AML-193 (cell line): Measurements from ENCODE around the gene CELF2.
"Not testable (repeated sequence)": the region's sequence is repeated elsewhere in the genome, so short reads cannot be mapped to it uniquely, and the experiment has no call there.

Source experiments
- DNase-seq, 2 experiments: peaks; one replicate each; lab custom pipeline; 2025; lab: John Stamatoyannopoulos, UW

CELF2 gene

DNA sequence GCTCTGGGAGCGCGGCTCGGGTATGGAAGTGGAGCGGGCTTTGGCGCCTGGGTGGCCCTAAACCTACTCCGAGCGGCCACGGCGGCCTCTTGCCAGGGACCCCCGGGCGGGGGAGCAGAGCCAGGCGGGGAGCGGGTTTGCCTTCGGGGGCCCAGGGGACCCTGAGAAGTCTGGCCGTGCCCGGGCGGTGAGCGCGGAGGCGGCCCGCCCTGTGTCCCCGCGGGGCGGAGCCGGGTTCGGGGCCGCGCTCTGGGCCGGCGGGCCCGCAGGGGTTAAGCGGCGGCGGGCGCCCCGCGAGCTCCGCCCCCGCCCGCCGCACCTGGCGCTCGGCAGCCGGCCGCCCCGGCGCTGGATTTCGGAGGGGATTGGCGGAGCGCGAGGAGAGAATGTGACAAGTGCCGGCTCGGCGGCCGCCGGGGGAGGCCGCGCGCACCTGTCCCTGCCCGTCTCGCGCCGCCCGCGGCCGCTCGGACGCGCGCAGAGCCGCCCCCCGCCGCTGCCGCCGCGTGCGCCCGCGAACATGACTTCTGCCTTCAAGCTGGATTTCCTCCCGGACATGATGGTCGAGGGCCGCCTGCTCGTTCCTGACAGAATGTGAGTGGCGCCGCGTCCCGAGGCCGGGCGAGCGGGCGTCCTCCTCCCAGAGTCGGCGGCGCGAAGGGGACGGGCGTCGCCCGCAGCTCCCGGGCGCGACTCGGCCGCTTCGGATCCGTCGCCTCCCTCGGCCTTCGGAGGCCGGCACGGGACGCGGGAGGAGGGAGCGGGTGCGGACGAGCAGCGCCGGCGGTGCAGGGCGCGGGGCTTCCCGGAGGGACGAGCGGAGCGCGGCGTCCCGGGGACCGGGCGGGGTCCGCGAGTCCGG, at the start of gene CELF2:
Gene CELF2, plus strand, starts transcription at position 303 of the 862 bp plus-strand sequence. Its CDS starts 218 bp downstream, at position 521.
- DNase-seq: no peak

DNA sequence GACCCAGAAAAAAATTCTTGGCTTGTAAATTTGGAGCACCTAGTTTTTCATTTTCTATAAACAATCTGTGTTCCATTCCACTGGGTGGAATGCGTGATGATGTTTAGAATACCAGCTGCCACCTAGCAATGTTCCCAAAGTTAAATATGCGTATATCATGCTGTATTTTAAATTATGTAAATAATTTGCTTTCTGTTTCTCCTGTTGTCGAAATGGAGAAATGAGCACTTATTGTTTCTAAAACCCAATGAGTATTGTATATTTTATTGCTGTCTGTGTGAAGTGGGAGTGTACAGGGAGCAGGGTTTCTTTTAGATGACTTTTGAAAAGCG, 49.4 kb upstream of the CELF2 start:
- DNase-seq: no peak

DNA sequence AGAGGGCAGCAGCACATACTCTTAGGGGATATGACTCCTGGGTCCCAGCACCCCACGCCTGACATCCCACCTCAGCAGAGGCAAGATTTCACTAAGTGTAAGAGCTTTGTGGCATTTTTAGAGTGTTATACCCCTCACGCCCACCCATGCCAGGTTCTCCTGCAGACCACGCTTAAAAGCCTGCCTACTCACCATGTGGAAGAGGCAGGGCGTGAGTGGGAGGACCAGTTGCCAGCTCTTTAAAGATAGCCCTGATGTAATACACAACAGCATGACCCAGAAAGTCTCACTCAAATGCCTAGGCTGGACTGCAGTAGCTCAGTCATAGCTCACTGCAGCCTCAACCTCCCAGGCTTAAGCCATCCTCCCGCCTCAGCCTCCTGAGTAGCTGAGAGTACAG, 44.4 kb upstream of the CELF2 start:
- no peak for DNase-seq

DNA sequence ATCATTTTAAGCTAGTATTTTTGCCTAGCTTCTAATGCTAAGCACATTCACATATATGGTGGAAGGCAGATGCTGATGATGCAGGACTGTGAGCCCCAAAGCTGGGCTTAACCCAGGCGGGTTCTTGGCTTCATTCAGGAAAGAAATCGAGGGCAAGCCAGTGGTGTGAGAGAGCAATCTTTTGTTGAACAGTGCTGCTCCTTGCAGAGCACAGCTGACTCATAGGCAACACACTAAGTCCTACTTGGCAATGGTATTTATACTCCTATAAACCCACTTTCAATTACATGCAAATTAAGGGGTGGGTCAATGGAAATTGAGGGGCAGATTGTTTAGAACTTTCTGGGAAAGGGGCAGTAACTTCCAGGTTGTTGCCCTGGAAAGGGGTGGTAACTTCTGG, 42.0 kb upstream of the CELF2 start:
- DNase-seq: no peak

DNA sequence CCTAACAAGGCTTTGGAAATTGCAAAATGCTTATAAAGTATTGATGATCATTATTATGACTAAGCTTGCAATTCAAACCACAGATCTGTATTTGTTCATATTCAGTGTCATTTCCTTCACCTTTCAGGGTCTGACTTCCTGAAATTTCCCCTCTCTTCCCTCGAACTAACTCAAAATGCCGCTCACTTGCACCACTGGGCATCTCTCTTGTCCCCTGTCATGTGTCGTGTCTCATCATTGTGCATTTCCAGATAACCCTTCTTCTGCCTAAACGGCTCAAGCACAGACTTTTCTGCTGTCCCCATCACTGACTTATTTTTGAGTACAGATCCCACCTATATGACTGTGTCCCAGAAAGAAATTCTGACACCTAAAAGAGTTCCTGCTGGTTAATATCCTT, 41.0 kb upstream of the CELF2 start:
- no peak for DNase-seq

DNA sequence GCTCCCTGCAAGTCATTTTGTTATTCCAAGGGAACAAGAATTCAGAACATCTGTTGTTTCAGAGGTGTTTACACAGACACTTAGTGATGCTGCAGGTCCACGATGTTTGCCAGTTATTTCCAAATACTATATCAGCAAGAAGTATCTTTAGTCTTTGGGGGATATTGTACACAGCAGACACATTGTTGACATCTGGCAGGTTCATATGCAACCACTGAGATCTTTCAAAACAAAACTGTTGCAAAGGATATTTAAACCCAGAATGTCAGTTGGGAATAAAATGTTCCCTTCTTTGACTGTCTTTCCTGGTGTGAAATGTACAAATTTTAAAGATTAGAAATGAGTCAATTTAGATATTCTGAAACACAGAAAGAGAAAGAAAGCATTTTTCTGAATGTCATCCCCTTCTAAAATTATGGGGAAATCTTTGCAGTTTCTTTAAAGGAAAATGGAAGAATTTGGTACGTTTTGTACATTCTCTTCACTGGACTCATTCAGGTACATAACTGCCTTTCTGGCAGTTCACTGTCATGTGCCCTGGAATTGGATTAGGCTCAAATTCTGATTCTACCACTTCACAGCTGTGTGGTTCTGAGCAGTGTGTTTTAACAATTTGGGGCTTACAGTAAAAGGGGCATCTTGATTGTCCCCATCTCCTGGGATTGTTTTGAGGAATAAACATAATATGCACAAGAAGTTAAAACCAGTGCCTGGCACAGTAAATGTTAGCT, 40.3 kb upstream of the CELF2 start:
- DNase-seq: no peak

DNA sequence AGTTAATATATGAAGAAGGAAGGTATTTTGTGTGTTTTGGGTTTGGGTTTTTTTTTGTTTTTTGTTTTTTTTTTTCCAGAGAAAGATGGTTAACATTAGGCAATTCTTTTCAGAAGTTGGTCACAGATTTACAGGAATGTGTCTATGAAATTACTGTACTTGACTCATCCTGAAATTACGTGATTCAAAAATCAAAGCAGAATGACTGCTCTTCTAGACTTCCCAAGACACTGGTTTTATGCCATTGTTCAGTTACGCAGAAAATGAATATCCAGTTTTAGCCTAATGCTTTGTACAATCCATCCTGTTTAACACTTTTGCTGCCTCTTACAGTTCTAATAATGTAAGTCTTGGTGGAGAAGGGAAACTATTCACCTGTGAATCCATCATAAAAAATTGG, 39.7 kb upstream of the CELF2 start:
- no peak for DNase-seq

DNA sequence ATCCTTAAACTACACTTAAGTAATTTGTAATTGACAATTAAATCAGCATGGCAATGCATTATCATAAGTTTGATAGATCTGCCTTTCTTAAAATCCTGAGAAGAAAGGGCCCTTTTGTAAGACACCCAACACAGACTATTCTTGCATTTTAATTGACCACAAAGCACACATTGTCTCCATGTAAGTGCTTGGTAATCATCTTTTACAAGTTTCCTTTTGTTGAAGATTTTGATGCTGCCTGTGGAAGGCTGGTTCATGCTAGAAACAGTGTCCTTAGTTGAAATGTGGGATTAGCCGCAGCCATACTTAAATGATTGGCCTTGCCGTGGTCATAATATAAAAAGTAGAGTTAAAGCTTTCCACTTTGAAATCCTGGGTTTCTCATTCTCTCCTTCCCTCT, 32.3 kb upstream of the CELF2 start:
- DNase-seq: no peak

DNA sequence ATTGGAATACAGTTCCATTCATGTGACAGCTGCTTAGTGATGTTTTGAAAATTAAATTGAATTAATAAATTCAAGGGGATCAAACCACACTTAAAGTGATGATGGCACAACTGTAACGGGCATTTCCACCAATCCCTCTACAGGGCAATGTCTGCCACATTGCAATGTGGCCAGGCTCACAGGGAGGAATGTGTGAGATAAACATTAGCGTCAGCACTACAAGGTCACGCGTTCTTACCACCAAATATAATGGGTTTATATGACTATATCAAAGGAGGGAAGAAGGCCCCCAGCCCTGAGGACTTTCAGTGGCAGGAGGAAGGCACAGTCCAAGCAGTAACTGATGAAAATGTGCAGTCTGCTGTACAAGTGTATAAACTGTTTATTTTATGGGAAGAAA, 31.1 kb upstream of the CELF2 start:
- no peak for DNase-seq

DNA sequence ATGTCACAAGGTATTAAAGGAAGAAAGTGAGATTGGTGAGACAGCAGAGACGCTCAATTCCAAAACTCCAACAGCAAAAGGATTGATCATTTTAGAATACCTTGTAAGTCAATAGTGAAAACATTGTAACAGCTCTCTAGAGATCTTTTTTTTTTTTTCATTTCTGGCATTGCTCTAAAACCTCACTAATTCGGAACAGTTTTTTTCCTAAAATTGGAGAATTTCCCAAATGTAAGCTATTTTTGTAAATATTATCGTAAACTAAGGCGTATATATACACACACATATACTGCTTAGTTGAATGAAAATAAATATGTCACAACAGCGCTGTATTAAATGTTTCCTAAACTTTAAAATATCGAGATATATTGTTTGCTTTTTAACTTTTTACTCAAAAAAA, 30.6 kb upstream of the CELF2 start:
- no peak for DNase-seq

DNA sequence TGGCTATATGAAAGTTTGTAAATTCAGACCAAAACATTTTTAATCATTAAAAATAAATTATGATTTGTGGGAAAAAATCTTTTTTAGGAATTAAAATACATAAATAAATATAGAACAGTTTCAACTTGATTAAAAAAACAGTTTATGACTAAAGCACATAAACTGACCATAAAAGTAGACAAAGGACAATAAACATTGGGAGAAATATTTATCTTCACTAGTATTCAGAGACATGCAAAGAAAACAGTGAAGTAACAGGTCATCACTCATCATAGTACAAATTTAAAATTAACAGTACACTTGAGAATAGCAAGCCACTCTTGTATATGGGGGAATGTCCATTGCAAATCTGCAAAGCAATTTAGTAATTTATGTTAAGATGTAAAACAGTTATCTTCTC, 28.0 kb upstream of the CELF2 start:
- DNase-seq: no peak

DNA sequence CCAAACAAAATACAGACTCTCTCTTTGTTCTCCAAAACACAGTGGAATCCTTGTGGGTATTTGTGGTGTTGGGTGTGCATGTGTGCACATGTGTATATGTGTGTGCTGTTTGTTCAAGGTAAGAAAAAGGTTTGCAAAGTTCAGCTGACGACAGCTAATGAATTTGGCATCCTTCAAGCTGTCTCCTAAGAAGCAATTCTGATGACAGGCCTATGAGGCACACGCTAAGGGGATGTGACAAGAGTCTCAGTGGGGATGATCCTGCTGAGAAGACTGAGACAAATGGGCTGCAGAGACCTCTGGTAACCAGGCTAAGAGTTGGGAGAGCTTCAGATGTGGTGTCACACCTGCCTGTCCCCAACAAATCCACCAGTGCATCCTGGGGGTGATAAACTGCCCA, 26.5 kb upstream of the CELF2 start:
- no peak for DNase-seq

DNA sequence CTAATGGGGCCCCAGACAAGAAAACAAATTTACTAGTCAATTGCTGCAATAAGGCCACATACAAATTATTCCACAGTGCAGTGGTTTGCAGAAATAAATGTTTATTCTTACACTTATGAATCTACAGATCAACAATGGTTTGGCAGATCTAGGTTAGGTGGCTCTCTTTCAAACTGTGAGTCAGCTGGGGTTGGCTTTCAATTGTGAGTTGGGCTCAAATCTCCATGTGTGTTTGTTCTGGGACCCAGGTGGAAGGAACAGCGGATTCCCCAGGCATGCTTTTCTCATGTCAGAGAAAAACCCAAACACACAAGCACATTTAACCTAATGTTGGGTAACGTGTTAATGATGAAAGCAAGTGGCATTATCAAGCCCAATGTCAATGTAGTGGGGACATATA, 25.6 kb upstream of the CELF2 start:
- no peak for DNase-seq

DNA sequence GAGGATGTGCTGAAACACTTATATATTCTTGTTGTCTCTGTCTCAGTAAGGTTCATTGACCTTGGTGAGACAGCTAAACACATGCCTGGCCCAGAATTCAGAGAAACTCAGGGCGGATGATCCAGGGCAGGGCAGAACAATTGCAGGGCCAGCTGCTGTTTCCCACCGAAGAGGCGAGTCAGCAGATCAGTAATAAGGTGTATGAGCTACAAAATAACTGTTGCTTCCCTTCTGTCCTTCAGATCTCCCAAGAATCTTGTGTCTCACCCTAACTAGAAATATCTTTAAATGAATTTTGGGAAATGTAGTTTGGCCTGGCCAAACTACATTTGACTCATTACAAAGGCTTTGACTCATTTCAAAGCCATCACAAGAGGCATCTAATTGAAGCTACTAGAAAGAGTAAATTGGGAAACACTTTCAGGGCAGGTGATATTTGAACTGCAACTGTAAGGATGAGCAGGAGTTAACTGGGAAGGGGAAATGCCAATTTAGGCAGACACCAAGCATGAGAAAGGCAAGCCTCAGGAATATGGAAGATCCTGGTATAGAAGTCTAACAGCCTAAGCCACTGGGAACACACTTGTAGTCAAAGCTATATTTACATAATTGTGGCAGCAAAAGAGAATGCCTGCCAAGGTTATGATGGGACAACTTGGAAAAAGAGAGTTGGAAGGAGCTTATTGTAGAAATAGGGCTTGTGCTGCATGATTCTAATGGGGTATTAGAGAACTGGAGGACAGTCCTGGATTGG, 24.5 kb upstream of the CELF2 start:
- no peak for DNase-seq

DNA sequence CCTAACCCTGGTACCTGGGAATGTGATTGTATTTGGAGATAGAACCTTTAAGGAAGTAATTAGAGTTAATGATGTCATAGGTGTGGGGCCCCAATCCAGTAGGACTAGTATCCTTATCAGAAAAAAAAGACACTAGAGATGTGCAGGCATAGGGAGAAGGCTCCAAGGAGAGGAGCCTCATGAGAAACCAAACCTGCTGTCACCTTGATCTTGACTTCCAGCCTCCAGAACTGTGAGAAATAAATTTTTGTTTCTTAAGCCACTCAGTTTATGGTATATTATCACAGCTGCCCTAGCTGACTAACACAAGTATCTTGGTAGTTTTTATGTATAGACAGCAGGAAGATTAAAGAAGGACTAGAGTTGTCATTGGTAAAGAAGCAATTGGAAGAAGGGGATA, 23.9 kb upstream of the CELF2 start:
- DNase-seq: no peak

DNA sequence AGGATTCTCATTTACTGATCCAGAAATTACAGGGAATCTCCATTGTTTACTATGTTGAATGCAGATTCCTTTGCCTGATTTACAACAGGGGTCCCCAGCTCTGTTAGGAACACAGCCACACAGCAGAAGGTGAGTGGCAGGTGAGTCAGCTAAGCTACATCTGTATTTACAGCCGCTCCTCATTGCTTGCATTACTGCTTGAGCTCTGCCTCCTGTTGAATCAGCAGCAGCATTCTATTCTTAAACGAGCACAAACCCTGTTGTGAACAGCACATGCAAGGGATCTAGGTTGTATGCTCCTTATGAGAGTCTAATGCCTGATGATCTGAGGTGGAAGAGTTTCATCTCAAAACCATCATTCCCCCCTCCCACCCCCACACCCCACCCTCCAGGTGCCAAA, 23.3 kb upstream of the CELF2 start:
- no peak for DNase-seq

DNA sequence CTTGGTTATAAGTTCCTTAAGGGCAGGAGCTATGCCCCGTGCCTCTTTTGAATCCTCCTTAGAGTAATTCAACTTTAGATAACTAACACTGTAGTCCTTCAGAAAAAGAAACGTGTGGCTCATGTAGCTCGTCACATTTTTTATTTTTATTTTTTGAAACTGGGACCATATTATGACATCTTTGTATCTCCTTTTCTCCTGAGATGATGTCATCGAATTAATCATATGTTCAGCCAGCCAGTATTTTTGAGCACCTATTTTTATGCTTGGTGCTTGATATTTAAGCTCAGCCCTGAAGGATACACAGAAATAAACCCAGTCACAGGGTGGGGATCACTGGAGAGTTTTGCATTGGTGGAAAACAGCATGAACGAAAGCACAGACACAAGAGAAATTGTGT, 22.6 kb upstream of the CELF2 start:
- no peak for DNase-seq

DNA sequence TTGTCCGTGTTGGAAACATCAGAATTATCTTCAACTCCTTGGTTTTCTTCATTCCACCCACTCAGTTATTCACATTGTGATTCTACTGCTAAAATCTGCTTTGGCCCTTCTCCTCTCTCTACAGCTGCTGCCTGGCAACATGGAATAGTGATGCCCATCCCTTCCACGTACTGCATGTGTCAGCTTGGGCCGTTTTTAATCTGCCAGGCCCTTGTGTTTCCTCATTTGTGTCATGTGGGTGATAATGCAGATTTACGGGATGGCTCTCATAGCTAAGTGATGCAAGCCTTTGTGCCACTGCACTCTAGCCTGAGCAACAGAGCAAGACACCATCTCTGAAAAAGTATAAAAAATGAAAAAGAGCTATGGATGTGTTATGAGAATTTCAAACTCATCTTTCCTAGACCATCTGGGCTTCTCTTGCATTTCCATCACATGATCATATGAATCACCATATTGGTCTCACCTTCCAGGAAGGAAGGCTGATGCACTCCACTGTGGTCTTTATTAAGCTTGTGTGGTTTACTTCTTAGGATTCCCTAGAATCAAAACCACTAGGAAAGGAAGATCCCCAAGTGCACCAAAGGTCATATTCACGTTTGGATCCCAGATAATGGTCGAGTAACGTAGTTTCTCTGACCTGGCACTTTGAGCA, 20.6 kb upstream of the CELF2 start:
- DNase-seq: no peak

DNA sequence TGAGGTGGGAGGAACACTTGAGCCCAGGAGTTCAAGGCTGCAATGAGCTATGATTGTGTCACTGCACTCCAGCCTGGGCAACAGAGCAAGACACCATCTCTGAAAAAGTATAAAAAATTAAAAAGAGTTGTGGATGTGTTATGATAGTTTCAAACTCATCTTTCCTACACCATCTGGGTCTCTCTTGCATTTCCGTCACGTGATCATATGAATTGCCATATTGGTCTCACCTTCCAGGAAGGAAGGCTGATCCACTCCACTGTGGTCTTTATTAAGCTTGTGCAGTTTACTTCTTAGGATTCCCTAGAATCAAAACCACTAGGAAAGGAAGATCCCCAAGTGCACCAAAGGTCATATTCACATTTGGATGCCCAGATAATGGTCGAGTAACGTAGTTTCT, 18.2 kb upstream of the CELF2 start:
- not testable (repeated sequence) for DNase-seq

DNA sequence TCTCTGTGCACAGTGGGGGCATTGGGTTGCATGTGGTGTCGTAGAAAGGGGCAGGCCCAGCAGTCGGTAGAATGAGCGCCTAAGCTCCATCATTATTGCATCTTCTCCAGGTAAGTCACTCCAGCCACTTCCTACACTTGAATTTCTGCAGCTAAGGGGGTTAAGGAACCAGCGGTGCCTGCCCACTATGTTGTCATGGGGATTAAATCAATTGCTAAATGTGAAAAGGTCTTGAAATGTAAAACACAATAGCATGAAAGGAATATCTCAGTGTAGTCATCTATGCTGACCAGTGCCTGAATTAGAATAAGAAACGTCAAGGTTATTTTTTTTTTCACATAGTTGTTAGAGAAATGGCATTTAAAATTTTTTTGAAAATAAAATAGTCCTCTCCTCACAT, 15.2 kb upstream of the CELF2 start:
- no peak for DNase-seq

DNA sequence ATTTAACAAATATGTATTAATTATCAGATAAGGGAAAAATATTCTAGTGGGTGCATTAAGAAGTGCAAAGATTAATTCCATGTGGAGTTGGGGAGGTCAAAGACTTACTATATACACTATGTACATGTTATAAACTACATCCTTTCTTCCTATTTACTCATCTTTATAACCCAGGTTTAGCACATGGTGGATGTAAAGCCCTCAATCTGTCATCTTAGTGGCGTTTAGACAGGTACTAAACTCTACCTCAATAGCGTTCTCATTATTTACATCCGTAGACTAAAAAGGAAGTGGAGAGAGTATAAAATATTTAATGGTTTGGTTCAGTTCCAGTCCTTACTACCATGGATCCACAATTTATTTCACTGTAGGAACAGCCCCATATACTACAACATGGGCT, 14.8 kb upstream of the CELF2 start:
- DNase-seq: no peak

DNA sequence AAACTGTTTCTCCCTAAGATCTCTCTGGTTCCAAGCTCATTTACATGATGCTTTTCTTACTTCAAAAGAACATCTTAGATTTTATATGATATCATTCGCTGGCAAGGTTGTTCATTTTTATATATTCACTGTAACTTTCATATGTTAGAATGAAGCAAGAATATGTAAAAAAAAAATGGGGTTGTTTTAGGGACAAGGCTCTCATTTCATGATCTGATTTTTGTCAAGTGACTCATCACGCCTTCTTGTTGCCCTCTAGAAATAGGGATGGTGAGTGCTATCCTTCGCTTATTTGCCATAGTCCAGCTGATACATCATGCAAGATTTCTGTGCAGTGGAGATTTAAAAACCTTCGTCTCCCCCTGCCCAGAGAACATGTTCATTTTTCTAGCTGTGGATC, 14.0 kb upstream of the CELF2 start:
- DNase-seq: no peak
